Measurements from ENCODE around the gene LYPD6B. TPM values are rescaled to one million over a fixed set of nuclear protein-coding genes. Genes with fewer than 3 reads are reported as not detected.

Gene LYPD6B
- total RNA-seq, 1 donor from 2014 or later: 27.2 TPM

DNA sequence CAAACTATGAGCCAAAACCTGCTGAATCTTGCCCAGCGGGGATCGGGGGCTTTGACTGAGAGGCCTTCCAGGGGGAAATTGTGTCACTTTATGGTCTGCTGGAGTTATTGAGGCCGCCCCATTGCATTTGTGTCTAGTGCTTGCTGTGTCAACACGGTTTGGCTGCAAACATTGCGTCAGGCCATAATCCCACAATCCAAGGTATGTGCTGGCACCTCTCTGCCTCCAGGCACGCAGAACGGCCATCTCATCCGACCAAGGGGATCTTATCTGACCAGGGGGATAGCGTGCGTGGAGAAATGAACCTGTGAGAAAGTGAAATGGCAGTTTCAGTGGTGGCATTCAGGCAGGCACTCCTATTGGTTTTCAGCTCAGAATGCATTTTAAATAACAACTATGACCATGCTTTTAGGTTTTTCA, 18.1 kb upstream of the LYPD6B start:
- DNase-seq (ENCODE audit: low spot score in 2 of 2, unreplicated experiment in 2 of 2): no peak
- TF ChIP-seq, protein P1, sequence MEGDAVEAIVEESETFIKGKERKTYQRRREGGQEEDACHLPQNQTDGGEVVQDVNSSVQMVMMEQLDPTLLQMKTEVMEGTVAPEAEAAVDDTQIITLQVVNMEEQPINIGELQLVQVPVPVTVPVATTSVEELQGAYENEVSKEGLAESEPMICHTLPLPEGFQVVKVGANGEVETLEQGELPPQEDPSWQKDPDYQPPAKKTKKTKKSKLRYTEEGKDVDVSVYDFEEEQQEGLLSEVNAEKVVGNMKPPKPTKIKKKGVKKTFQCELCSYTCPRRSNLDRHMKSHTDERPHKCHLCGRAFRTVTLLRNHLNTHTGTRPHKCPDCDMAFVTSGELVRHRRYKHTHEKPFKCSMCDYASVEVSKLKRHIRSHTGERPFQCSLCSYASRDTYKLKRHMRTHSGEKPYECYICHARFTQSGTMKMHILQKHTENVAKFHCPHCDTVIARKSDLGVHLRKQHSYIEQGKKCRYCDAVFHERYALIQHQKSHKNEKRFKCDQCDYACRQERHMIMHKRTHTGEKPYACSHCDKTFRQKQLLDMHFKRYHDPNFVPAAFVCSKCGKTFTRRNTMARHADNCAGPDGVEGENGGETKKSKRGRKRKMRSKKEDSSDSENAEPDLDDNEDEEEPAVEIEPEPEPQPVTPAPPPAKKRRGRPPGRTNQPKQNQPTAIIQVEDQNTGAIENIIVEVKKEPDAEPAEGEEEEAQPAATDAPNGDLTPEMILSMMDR (IDR thresholded peaks at IDR 0.05; ENCODE audit: unreplicated experiment): no peak
- no peak overlapping the region for H3K27ac Mint-ChIP-seq
- no peaks in the 10 kb centered on the region for H3K27me3 Mint-ChIP-seq (ENCODE audit: low read depth)
- no peaks in the 10 kb centered on the region for H3K9me3 Mint-ChIP-seq
- no peak overlapping the region for H3K4me3 Mint-ChIP-seq
- H3K36me3 Mint-ChIP-seq: no peaks in the 10 kb centered on the region
- H3K4me1 Mint-ChIP-seq: peaks cover 58% of the 10 kb centered on the region

DNA sequence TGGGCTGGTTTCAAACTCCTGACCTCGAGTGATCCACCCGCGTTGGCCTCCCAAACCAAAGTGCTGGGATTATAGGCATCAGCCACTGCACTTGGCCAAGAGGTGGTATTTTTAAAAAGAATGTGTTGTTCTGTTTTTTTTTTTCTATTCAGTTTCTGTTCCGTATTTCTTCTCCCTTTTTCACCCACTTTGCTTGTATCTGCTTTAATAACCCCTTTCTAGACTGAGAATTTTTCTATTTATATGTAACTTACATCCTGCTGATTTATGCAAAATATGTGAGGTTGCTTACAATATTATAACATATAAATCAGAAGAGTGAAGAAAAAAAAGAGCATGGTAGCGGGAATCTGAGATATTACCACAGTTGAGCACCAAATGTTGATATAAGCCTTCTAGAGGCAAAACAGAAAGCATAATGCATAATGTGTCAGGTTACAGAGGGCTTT, 17.2 kb upstream of the LYPD6B start:
- no peak for DNase-seq (ENCODE audit: low spot score in 2 of 2, unreplicated experiment in 2 of 2)
- TF ChIP-seq, protein P1 (IDR thresholded peaks at IDR 0.05; ENCODE audit: unreplicated experiment): no peak
- Mint-ChIP-seq H3K27me3 (ENCODE audit: low read depth) (no peaks in the 10 kb centered on the region), H3K27ac (no peak overlapping the region), H3K9me3 (no peaks in the 10 kb centered on the region), H3K4me1 (peaks cover 57% of the 10 kb centered on the region), H3K4me3 (no peak overlapping the region), H3K36me3 (no peaks in the 10 kb centered on the region)

DNA sequence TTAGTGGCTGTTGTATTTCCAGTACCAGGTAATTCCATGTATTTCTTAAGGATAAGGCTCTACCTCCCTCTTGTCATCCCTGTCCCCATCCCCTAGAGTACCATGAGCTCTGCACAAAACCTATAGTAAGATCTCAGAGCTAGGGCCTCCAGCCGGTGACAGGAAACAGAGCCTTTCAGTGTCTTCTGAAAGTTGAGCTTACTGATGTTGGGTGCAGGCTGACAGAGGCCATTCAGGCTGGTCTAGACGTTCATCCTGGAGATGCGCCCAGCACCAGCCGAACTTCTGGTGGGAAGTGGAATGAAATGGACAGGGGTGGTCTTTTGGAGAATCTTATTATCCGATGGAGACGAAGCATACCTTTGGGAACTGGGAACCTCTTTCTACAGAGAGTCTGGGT, 16.7 kb upstream of the LYPD6B start:
- Mint-ChIP-seq H3K27ac (peak overlapping the region; percentile 32), H3K27me3 (ENCODE audit: low read depth) (no peaks in the 10 kb centered on the region), H3K4me1 (peaks cover 58% of the 10 kb centered on the region), H3K36me3 (no peaks in the 10 kb centered on the region), H3K9me3 (no peaks in the 10 kb centered on the region), H3K4me3 (no peak overlapping the region)
- TF ChIP-seq, protein P1 (IDR thresholded peaks at IDR 0.05; ENCODE audit: unreplicated experiment): no peak
- no peak for DNase-seq (ENCODE audit: low spot score in 2 of 2, unreplicated experiment in 2 of 2)

DNA sequence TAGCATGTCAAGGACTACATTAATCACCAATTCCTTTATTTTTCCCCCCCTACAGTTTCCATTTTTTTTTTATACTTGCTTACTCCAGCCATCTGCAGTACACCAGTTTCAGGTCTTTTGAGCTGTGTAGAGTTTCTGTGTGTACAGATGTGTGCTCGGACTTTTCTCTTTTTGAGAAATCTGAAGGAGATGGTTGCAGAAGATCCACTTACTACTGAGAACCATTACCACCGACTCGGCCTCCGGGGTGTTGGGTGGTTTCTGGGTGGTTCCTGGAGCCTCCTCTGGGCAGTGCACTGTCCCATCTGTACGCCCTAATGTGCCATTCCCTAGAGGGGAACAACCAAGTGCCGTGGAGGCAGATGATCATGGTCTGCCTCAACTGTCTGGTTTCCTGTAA, 15.4 kb upstream of the LYPD6B start:
- DNase-seq (ENCODE audit: low spot score in 2 of 2, unreplicated experiment in 2 of 2): no peak
- Mint-ChIP-seq H3K27me3 (ENCODE audit: low read depth) (no peaks in the 10 kb centered on the region), H3K4me3 (no peak overlapping the region), H3K27ac (no peak overlapping the region), H3K36me3 (no peaks in the 10 kb centered on the region), H3K9me3 (no peaks in the 10 kb centered on the region), H3K4me1 (peaks cover 63% of the 10 kb centered on the region)
- TF ChIP-seq, protein P1 (IDR thresholded peaks at IDR 0.05; ENCODE audit: unreplicated experiment): no peak

DNA sequence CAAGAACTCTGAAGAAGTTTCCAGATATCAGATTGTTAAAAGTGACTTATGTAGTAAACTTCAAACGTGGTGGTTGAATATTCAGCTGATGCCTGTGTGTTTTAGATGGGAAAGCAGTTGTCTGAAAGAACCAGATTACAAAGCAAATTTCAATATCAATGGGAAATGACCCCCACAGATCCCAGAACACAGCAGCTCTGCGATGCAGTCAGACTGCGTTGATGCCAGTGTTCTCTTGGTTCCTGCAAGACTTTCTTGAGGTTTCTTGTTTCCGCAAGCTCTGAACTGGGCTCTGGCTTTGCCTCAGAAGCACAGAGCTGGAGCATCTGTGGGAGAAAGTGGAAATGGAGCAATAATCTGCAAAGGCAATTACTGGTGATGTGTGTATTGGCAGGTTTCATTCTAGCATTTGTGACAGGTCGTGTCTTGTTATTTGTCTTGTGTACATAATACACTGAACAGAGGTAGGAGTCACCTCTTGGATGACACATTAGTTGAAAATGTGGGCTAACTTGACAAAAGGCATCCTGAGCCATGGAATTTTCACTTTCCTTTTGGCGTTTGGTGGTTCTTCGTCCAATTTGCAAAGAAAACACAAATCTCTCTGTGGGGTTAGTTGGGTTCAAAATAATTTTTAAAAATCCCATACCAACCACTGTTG, 10.8 kb upstream of the LYPD6B start:
- no peak overlapping the region for H3K27ac Mint-ChIP-seq
- H3K4me1 Mint-ChIP-seq: peaks cover 53% of the 10 kb centered on the region
- H3K36me3 Mint-ChIP-seq: no peaks in the 10 kb centered on the region
- TF ChIP-seq, protein P1 (IDR thresholded peaks at IDR 0.05; ENCODE audit: unreplicated experiment): no peak
- no peak for DNase-seq (ENCODE audit: low spot score in 2 of 2, unreplicated experiment in 2 of 2)
- no peaks in the 10 kb centered on the region for H3K27me3 Mint-ChIP-seq (ENCODE audit: low read depth)
- no peak overlapping the region for H3K4me3 Mint-ChIP-seq
- no peaks in the 10 kb centered on the region for H3K9me3 Mint-ChIP-seq
